GM19468 (cell line): Measurements from ENCODE around the gene ZBTB43.
"Not testable (repeated sequence)": the region's sequence is repeated elsewhere in the genome, so short reads cannot be mapped to it uniquely, and the experiment has no call there.

ENCODE experiments used
- ATAC-seq: cut with Tn5 transposase; IDR thresholded peaks from one replicate; pipeline ENCODE4 v1.9.1; 2021; ENCODE audit warnings: mild to moderate bottlenecking, moderate library complexity, moderate number of reproducible peaks; ENCODE audit not compliant: unreplicated experiment; ENCODE audit errors: extremely low read depth

The ZBTB43 gene, protein sequence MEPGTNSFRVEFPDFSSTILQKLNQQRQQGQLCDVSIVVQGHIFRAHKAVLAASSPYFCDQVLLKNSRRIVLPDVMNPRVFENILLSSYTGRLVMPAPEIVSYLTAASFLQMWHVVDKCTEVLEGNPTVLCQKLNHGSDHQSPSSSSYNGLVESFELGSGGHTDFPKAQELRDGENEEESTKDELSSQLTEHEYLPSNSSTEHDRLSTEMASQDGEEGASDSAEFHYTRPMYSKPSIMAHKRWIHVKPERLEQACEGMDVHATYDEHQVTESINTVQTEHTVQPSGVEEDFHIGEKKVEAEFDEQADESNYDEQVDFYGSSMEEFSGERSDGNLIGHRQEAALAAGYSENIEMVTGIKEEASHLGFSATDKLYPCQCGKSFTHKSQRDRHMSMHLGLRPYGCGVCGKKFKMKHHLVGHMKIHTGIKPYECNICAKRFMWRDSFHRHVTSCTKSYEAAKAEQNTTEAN

DNA sequence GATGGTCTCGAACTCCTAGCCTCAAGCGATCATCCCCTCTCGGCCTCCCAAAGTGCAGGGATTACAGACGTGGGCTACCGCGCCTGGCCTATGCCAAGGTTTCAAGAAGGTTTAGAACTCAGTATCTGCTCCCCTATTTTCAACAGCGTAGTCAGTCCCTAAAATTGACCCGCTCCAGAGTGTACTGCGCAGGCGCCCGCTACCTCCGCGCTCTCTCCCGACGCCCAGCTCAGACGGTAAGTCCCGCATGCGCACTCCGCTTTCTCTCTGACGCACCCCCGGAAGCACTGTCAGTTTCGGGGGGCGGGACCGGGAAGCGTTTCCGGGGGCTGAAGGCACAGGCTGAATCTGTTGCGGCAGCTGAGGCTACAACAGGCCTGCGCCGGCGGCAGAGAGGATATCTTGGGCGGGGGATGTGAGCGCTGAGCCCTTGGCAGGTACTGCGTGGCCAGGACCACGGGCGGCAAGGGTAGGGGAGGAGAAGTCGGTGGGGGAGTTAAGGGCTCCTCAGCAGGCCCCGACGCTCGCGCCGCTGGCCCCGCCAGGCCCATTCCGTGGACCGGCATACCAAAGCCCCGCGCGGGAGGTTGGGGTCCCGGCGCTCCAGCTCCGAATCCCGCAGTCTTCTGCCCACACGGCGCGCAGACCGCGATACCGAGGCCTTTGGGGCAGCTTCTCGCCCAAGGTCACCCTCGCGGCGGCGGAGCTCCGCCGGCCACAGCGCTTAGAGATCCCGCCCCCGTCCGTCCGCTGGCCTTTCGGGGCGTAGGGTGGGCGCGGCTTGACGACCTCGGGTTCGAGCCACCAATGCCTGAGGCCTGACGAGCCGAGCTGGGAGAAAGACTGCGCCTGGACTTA, at the start of gene ZBTB43:
TSS of gene ZBTB43 (plus strand) at position 345 of the 858 bp plus-strand sequence. CDS start 27,470 bp downstream, outside the sequence.
- peak; percentile 48 for ATAC-seq

DNA sequence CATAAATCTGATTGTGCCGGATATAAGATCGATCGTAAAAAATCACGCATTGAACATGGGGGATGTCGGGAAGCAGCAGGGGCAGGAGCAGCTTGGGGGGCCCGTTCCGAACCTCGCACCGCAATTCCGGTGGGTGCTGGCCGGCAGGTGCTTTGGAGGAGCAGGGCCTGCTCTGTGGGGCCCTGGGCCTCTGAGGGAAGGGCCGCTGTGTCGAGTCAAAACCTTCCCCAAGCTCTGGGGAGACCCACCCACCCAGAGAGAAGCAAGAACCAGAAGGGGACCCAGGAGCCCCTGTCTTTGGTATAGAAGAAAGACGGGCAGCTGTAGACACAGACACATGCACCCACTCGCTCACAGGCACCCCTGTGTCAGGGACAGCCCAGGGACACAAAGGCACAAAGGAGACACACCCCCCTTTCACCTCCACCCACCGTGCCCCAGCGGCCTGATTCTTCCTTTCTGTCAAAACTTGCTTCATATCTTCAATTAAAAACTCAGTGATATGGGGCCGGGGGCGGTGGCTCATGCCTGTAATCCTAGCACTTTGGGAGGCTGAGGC, 49.4 kb upstream of the ZBTB43 start:
- no peak for ATAC-seq

DNA sequence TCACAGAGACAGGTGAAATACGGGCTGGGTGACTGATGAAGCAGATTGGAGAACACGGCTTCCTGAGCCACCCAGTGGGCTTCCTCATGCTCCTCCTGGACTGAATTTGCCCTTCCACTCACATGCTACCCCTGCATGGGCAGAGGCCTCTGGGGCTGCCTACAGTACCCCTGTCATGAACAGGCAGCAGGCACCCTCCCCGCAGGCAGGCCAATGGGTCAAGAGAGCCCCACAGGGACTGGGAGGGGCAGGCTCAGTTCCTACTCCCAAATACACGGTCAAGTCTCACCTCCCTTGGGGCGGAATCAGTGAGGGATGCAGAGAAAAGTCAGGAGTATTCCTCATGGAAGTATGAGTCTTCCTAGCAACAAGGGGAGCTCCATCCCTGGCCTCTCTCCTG, 48.6 kb upstream of the ZBTB43 start:
- ATAC-seq, result no peak

DNA sequence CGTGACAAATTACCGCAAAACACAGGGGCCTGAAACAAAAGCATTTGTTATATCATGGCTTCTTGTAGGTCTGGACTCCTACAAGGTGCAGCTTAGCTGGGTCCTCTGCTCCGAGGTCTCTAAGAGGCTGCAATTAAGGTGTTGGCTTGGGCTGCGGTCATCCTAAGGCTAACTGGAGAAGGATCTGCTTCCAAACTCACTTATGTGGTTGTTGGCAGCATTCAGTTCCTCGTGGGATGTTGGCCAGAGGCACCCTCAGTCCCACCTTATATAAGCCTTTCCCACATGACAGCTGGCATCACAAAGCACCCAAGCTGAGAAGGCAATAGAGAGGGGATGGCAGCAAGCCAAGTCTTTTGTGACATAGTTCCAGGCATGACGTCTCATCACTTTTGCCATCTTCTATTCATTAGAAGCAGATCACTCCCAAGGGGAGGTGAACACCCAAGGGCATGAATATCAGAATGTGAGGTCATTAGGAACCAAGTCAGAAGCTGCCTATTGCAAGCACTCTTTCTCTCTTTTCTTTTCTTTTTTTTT, 47.9 kb upstream of the ZBTB43 start:
- ATAC-seq, result no peak

DNA sequence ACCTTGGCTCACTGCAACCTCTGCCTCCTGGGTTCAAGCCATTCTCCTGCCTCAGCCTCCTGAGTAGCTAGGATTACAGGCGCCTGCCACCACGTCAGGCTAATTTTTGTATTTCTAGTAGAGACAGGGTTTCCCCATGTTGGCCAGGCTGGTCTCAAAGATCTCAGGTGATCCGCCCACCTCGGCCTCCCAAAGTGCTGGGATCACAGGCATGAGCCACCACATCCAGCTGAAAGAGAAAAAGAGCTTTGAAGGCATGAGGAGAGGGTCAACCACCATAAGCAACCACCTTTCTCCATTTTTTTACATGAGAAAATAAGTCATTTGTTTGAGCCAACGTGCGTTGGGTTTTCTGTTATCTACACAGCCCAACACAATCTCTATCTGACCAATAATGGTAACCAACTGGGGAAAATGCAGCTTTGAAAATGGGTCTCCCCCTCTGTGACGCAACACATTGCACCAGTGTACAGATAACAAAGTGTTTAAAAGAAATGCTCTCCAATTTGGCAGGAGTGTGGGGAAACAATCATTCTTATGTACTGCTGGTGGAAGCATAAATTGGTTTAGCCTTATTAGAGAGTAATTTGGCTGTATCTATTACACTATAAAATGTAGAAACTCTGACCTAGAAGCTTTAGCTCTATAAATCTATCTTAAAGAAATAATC, 45.8 kb upstream of the ZBTB43 start:
- no peak for ATAC-seq

DNA sequence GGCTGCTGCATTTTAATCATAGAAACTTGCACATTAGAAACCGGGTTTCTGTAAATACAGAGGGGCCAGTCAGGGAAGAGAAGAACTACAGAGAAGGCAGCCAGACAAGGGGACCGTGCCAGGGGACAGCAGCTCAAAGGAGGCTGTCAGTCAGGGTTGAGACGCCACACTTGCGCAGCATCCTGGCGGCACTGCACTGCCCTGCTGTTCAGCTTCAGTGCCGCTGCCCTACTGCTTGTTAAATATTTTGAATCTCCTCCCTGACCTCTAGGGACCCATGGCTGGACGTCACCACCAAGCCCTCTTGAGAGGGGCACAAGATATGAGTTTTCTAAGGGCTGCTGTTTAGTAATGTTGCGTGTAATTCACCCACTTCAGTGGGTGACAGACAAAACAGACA, 43.6 kb upstream of the ZBTB43 start:
- ATAC-seq, result no peak

DNA sequence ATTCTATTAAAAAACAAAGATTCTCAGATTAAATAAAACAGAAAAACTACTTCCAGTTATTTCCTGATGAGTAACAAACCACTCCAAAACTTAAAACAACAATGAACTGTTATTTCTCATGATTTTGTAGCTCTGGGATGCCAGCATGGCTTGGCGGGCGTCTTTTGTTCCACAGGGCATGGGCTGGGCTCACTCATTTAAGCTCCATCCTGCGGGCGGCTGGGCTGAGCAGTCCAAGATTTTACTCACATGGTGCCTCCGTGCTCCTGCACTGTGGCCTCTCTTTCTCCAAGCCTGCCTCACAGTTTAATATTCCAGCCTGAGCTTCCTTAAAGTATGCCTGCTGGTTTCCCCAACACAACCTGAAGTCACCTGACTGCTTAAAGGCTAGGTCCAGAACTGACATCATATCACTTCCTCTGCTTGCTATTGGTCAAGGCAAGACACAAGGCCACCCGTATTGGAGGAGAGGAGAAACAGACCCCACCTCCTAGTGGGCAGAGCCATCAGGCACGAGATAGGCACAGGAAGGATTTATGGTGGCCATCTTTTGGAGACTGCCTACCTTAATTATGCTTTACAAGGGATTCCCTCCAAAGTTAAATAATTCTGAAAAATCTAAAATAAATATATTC, 41.6 kb upstream of the ZBTB43 start:
- ATAC-seq, result no peak

DNA sequence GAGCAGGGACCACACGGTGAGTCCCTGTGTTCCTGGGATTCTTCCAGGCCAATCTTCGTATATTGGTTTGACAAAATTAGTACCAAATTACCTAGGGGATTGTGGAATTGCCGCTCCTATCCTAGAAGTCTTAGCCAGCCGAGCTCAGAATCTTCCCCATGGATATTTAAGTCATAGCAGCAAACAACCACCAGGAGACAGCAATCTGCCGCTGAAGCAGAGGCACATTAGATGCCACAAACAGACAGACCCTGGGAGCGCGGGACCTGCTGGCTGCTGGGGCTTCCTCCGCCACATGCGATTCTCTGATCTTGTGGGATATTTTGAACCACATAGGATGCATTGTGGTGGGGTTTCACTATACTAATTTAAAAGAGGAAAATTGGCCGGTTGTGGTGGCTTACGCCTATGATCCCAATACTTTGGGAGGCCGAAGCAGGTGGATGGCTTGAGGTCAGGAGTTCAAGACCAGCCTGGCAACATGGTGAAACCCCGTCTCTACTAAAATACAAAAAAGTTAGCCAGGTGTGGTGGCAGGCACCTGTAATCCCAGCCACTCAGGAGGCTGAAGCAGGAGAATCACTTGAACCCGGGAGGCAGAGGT, 31.7 kb upstream of the ZBTB43 start:
- no peak for ATAC-seq

DNA sequence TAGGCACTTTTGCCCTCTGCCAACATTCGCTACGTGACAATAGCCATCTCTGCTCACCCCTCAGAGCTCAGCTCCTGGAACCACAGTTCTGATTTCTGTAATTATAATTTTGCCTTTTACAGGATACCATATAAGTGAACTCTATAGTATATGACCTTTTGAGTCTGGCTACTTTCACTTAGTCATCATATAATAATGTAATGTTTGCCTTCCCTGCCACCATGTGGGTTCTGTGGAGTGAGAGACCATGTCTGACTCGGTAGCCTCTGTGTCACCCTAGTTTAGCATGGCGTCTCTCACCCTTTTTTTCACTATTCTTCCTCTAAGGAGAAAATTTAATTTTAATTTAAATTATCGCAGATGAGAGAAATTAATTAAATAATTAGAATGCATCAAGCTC, 28.9 kb upstream of the ZBTB43 start:
- no peak for ATAC-seq

DNA sequence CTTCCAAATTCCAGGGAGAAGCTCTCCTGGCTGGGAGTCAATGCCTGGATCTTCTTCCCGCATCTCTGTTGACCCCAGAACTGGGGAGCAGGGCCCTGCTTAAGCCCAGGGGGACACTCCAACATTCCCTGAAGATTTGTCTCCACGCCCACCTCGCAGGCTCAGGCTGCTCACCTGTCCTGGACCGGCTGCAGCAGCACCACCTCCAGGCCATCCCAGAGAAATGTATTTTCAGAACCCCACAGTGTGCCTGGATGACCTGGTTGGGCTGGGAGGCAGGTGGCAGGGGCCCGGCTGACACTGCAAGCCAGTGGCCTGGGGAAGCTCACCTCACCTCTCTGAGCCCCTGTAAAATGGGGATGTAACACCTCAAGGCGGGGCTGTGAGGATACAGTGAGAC, 27.1 kb upstream of the ZBTB43 start:
- no peak for ATAC-seq

DNA sequence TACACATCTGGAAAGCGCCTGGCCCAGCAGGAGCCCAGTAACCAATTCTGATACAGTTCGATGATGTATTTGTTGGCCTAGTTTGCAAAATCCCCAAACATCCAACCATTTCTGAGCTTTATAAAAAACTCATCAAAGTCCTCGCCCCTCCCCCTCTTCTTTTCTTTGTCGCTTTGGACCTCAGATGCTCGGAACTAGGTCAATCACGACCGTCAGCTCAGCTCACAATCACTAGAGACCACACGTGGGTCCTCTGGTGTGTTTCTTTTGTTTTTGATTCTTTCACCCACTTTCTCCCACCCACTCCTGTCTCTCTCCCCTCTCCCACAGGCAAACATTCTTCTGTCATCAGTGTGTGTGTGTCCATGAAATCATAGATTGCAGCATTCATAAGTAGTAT, 26.7 kb upstream of the ZBTB43 start:
- no peak for ATAC-seq

DNA sequence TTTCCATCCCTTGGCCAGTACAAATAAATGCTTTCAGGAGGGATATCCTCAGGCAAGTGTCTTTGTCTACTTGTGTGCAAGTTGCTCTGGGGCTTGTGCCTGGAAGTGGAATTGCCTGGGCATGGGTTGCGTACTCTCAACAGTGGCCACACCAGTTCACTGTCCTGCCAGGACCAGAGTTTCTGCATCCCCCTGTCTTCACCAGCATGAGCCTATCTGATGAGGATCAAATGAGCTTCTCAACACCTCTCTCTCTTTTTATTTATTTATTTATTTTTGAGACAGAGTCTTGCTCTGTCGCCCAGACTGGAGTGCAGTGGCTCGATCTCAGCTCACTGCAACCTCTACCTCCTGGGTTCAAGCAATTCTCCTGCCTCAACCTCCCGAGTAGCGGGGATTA, 26.1 kb upstream of the ZBTB43 start:
- ATAC-seq, result not testable (repeated sequence)

DNA sequence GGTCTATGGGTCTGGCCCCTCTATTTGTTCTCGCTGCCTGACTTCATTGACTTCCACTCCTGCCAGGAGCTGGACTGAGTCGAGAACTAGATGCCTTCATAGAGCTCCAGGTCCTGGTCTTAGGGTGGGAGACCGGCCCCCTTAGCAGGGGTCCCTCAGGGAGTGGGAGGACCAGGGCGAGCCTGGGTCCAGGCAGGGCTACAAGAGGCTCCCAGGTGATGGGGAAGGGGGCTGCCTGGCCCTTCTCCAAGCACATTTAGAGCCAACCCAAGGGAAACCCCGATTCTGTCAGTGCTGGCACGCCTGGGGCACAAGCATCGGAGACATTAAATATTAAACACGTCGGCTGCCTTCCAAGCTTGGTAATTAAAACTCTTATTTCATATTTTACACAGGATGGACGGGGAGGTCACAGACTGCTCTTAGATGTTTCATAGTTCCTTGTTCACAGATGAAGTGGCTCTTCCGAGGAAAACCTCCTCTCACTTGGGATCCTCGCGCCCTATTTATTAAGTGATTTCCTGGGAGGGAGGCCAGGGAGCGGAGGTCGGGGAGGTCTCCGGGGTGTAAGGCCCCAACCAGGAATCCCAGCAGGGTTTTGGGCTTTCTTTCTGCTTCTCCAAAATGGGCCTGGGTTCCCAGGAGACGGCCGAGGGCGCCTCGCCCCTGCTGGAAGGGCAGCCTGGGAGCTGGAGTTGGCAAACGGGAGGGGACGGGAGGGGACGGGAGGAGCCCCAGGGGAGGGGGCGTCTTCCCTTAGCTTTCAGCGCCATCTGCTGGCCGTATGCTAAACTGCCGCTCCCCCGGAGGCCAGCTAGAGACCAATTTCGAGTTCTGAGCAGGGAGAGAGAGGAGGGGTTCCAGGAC, 23.4 kb upstream of the ZBTB43 start:
- no peak for ATAC-seq

DNA sequence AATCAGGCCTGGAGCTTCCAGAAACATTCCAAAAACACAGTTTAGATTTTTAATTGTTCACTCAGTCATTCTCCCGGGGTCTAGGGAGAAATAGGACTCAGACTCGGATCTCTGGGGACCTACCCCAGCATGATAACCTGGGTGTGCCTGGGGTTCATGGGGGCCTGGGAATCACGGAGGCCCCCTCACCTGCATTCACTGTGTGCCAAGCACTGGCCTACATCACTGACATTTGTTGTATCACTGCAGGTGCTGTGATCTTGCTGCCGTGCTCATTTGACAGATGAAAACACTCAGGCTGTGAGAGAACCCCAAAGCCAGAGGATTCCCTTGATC, 22.8 kb upstream of the ZBTB43 start:
- ATAC-seq, result no peak

DNA sequence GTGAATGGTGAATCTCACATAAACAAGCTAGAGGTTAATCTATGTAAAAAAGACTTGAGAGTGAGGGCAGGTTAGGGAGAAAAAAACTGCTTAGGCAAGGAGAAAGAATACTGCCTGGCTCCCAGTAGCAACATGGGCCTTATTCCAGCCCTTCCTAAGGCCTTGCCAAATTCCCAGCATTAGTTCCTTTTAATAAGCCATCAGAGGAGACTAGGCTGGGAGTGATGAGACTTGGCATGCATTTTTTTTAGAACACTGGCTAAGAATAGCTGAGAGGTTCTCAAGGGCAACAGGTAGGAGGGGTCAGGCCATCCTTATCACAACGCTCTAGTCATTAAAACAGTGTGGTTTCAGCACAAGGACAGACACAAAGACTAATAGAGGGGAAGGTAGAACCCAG, 20.9 kb upstream of the ZBTB43 start:
- ATAC-seq, result no peak

DNA sequence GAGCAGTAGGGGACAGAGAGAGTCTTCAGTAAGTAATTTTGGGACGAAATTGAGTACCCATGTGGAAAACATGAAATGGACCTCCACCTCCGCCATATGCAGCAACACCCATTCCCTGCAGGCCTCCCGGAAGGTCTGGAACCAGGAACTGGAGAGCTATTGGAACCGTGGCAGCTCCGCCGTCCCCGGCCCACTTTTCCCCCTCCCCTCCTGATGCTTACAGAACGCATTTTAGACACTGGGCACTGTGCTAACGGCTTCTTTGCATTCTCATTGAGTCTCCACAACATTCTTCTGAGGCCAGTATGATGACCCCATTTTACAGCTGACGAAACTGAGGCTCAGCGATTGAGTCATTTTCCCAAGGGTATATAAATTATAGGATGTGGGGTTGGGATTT, 20.4 kb upstream of the ZBTB43 start:
- no peak for ATAC-seq

DNA sequence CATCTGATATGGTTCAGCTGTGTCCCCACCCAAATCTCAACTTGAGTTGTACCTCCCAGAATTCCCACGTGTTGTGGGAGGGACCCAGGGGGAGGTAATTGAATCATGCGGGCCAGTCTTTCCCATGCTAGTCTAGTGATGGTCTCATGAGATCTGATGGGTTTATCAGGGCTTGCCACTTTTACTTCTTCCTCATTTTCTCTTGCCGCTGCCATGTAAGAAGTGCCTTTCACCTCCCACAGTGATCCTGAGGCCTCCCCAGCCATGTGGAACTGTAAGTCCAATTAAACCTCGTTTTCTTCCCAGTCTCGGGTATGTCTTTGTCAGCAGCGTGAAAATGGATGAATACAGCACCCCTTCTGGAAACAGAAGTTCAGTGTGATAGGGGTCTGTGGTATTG, 20.0 kb upstream of the ZBTB43 start:
- not testable (repeated sequence) for ATAC-seq

DNA sequence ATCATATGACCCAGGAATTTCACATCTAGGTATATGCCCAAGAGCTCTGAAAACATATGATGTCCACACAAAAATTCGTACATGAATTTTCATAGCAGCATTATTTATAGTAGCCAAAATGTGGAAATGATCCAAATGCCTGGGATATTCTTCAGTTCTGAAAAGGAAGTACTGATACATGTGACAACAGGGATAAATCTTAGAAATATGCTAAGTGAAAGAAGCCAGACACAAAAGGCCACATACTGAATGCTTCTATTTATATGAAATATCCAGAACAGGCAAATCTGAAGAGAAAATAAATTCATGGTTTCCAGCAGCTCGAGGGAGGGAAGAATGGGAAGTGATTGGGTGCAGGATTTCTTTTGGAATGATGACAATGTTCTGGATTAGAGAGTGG, 16.8 kb upstream of the ZBTB43 start:
- ATAC-seq, result no peak
